ENCODE results near the gene GMCL2. TPM values are rescaled to one million over a fixed set of nuclear protein-coding genes. Genes with fewer than 3 reads are reported as not detected.

GMCL2 gene
- polyA plus RNA-seq, 1 of the 3 experiments (the other 2 are of a cell fraction): not detected

- Histone ChIP-seq H3K36me3 (replicated peaks in 1 of 2; ENCODE audit: control insufficient read depth in 1 of 2, insufficient read depth in 2 of 2, low read length in 1 of 2) (peaks cover 28 to 44% of the 10 kb centered on the region in 2 experiments), H3K4me2 (no peak overlapping the region), H3K9me3 (no peaks in the 10 kb centered on the region), H3K9me2 (no peaks in the 10 kb centered on the region), H3K4me3 (ENCODE audit: low read depth in 2 of 2, low read length in 1 of 2) (no peak overlapping the region), H3K27ac (ENCODE audit: low read depth in 2 of 2, low read length in 1 of 2) (no peak overlapping the region), H3K79me2 (ENCODE audit: insufficient read depth) (peaks cover 12% of the 10 kb centered on the region), H4K20me1 (ENCODE audit: insufficient read depth) (peaks cover 7% of the 10 kb centered on the region), H3F3A (replicated peaks; ENCODE audit: insufficient read depth) (peaks cover 3% of the 10 kb centered on the region), H3K9ac (no peak overlapping the region), H3K4me1 (ENCODE audit: control insufficient read depth in 1 of 2, insufficient read depth in 2 of 2, low read depth in 1 of 2, low read length in 1 of 2) (no peaks in the 10 kb centered on the region), H3K27me3 (ENCODE audit: insufficient read depth) (no peaks in the 10 kb centered on the region), H2AFZ (ENCODE audit: low read depth) (no peak overlapping the region)
- DNase-seq: no peak
- ChIA-PET POLR2A (no interaction called here), CTCF (interaction anchor here (1.8 to 18.9 kb wide), 2 partner anchors 21 to 66 kb away, joined by 9 to 319 read pairs; no protein-coding TSS in a partner anchor)
- 93% methylated on average over 4 of the region's 4 CpGs for WGBS (ENCODE audit: low lambda C conversion rate)
- TF ChIP-seq FOSL2 (IDR thresholded peaks at IDR 0.05; ENCODE audit: borderline replicate concordance, low read depth) (no peak), RCOR1 (IDR thresholded peaks at IDR 0.05; ENCODE audit: low read length) (no peak), RXRA (IDR thresholded peaks at IDR 0.05; ENCODE audit: borderline replicate concordance, low read depth) (no peak), TEAD4 (IDR thresholded peaks at IDR 0.05; ENCODE audit: borderline replicate concordance, insufficient read depth) (no peak), CHD2 (IDR thresholded peaks at IDR 0.05; ENCODE audit: low read length, partially characterized antibody) (no peak), POLR2AphosphoS5 (IDR thresholded peaks at IDR 0.05; ENCODE audit: low read depth, low read length) (no peak), RFX5 (IDR thresholded peaks at IDR 0.05; ENCODE audit: low read length) (no peak), SIN3A (IDR thresholded peaks at IDR 0.05; ENCODE audit: borderline replicate concordance, low read depth, low read length) (no peak), ZBTB33 (IDR thresholded peaks at IDR 0.05; ENCODE audit: borderline replicate concordance, low read depth) (no peak), GATA2 (CRISPR knock-in tag; IDR thresholded peaks at IDR 0.05) (no peak)
Observed at GRCh38 chr5:178141550-178141949, 45.6 kb downstream of the GMCL2 start.

- CTCF ChIA-PET: interaction anchor here (0.8 to 10.9 kb wide), 4 partner anchors 8 to 62 kb away, joined by 3 to 96 read pairs (median 16); no protein-coding TSS in a partner anchor
- Histone ChIP-seq H3K9ac (no peak overlapping the region), H3K9me3 (no peaks in the 10 kb centered on the region), H3K36me3 (replicated peaks in 1 of 2; ENCODE audit: control insufficient read depth in 1 of 2, insufficient read depth in 2 of 2, low read length in 1 of 2) (peaks cover 26 to 30% of the 10 kb centered on the region in 2 experiments), H3K79me2 (ENCODE audit: insufficient read depth) (peaks cover 44% of the 10 kb centered on the region), H3K4me3 (ENCODE audit: low read depth in 2 of 2, low read length in 1 of 2) (no peak overlapping the region), H3K4me2 (no peak overlapping the region), H3F3A (replicated peaks; ENCODE audit: insufficient read depth) (no peaks in the 10 kb centered on the region), H3K4me1 (ENCODE audit: control insufficient read depth in 1 of 2, insufficient read depth in 2 of 2, low read depth in 1 of 2, low read length in 1 of 2) (no peaks in the 10 kb centered on the region), H2AFZ (ENCODE audit: low read depth) (no peak overlapping the region), H3K27ac (ENCODE audit: low read depth in 2 of 2, low read length in 1 of 2) (no peak overlapping the region), H3K27me3 (ENCODE audit: insufficient read depth) (no peaks in the 10 kb centered on the region), H4K20me1 (ENCODE audit: insufficient read depth) (no peaks in the 10 kb centered on the region), H3K9me2 (no peaks in the 10 kb centered on the region)
- POLR2A ChIA-PET: no interaction called here
- 96% methylated on average over 6 of the region's 12 CpGs for WGBS (ENCODE audit: low lambda C conversion rate)
- DNase-seq: no peak
- TF ChIP-seq MAX (IDR thresholded peaks at IDR 0.05; ENCODE audit: low read depth) (no peak), REST (IDR thresholded peaks at IDR 0.05; ENCODE audit: low read depth, low read length) (no peak)
Observed at GRCh38 chr5:178137991-178138390, 49.2 kb downstream of the GMCL2 start.
